ENCODE measurements around the gene IL17RB. TPM values are rescaled to one million over a fixed set of nuclear protein-coding genes. Genes with fewer than 3 reads are reported as not detected.

IL17RB gene
- total and polyA plus RNA-seq, 2 of the 4 experiments (the other 2 are of a cell fraction) = under 0.01 TPM; not detected in 1

DNA sequence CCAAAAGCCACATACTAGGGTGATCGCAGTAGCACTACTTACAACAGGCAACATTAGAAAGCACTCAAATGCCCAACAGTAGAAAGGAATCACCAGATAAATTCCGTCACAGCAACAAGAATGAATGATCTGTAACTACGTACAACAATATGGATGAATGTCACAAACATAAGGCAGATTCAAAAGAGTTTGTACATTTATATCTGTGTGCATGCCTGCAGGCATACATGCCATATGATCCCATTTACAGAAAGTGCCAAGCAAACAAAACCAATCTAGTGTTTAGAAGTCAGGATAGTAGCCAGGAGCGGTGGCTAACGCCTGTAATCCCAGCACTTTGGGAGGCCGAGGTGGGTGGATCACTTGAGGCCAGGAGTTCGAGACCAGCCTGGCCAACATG, 3.5 kb downstream of the IL17RB start:
- H3K4me3 ChIP-seq (ENCODE audit: insufficient read depth, low read depth, low read length) = no peak overlapping the region
- no peaks in the 10 kb centered on the region for H3K9me1 ChIP-seq (ENCODE audit: insufficient read depth, low read length)
- no peak overlapping the region for H2AFZ ChIP-seq (replicated peaks; ENCODE audit: low read length, poor library complexity)
- H3K27ac ChIP-seq (ENCODE audit: insufficient read depth, low read length) = no peak overlapping the region
- WGBS, 2 experiments (ENCODE audit: extremely low coverage in 2 of 2, insufficient read length in 1 of 2) = no CpG with 5 or more reads among the region's 7 CpGs
- peaks cover 37% of the 10 kb centered on the region for H3K27me3 ChIP-seq (ENCODE audit: control insufficient read depth, insufficient read depth, low read length)
- in situ Hi-C loops (cut with MboI; ENCODE audit: low sequenced_read_pairs) (no loop called here), dilution Hi-C loops (cut with HindIII; ENCODE audit: low sequenced_read_pairs, unreplicated experiment) (no loop called here), intact Hi-C loops (cut with micrococcal nuclease) (no loop called here)
- H3K4me2 ChIP-seq (ENCODE audit: low read depth, low read length) = no peak overlapping the region
- no peaks in the 10 kb centered on the region; the same call in 1 of the 2 replicates for H3K4me1 ChIP-seq (ENCODE audit: control insufficient read depth, insufficient read depth, low read length)
- BruUV-seq (replicated peaks) = no TSS peak
- DNase-seq = no peak
- no peak overlapping the region for H4K91ac ChIP-seq (ENCODE audit: insufficient read depth, low read depth, low read length)
- no peak overlapping the region for H3K4ac ChIP-seq (ENCODE audit: low read depth, low read length)
- H4K5ac ChIP-seq (ENCODE audit: low read depth, low read length) = no peak overlapping the region
- H2AK9ac ChIP-seq (replicated peaks; ENCODE audit: low read depth, low read length, poor library complexity) = no peak overlapping the region
- peaks cover 3% of the 10 kb centered on the region; the same call in 1 of the 2 replicates for H3K9me3 ChIP-seq (ENCODE audit: control insufficient read depth, insufficient read depth, low read length)
- H2BK120ac ChIP-seq (ENCODE audit: low read depth, low read length) = no peak overlapping the region
- H3K56ac ChIP-seq (ENCODE audit: extremely low read depth, insufficient read depth, low read length) = no peak overlapping the region
- no peak overlapping the region for H3K14ac ChIP-seq (replicated peaks; ENCODE audit: low read depth, low read length)
- ChIA-PET CTCF (no interaction called here), POLR2A (ENCODE audit: unreplicated experiment) (no interaction called here)
- no peak overlapping the region for H2BK5ac ChIP-seq (ENCODE audit: low read depth, low read length, poor library complexity, severe bottlenecking)
- no peak overlapping the region for H2BK20ac ChIP-seq (ENCODE audit: low read depth, low read length)
- H4K20me1 ChIP-seq (ENCODE audit: insufficient read depth, low read length) = no peaks in the 10 kb centered on the region
- H3K9ac ChIP-seq (ENCODE audit: low read depth, low read length) = no peak overlapping the region
- ATAC-seq (ENCODE audit: low read depth) = no peak
- TF ChIP-seq, protein P1, sequence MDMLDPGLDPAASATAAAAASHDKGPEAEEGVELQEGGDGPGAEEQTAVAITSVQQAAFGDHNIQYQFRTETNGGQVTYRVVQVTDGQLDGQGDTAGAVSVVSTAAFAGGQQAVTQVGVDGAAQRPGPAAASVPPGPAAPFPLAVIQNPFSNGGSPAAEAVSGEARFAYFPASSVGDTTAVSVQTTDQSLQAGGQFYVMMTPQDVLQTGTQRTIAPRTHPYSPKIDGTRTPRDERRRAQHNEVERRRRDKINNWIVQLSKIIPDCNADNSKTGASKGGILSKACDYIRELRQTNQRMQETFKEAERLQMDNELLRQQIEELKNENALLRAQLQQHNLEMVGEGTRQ (IDR thresholded peaks at IDR 0.05; ENCODE audit: low read depth, low read length) = no peak
- no peak for TF ChIP-seq RAD21 (IDR thresholded peaks at IDR 0.05; ENCODE audit: low read length)
- no peaks in the 10 kb centered on the region for H3K36me3 ChIP-seq (ENCODE audit: control insufficient read depth, insufficient read depth, low read length)
- H3K18ac ChIP-seq (ENCODE audit: low read depth, low read length) = no peak overlapping the region
- no peak overlapping the region for H3K23ac ChIP-seq (ENCODE audit: low read depth, low read length)
- H4K8ac ChIP-seq (ENCODE audit: low read depth in 2 of 2, low read length in 2 of 2) = no peak overlapping the region
- no peak overlapping the region for H2AK5ac ChIP-seq (ENCODE audit: low read depth, low read length)
- H2BK15ac ChIP-seq (ENCODE audit: low read depth, low read length) = no peak overlapping the region
- no peaks in the 10 kb centered on the region for H3K79me1 ChIP-seq (ENCODE audit: low read depth in 1 of 2, low read length in 2 of 2)

All from IMR-90 (cell line).